Hematopoietic multipotent progenitor cell (in vitro differentiated cells): ENCODE data around the gene SYT8. TPM values are rescaled to one million over a fixed set of nuclear protein-coding genes. Genes with fewer than 3 reads are reported as not detected.

Experiments used
- DNase-seq, 3 donors: peaks; one replicate each; pipeline ENCODE4 v3.0.0-alpha.2; 2011 to 2015; ENCODE audit warnings: low read depth in 2 of 3, low spot score in 2 of 3
- total RNA-seq: library from RNA; depleted of rRNA; stranded (reverse); fragments of >200 nt; gene quantifications from one replicate; pipeline ENCODE4 v1.2.3, GENCODE V29; 2012

The SYT8 gene
- total RNA-seq, 1 donor, result not detected

- DNase-seq, result no peak
These were observed 9.0 kb downstream of the SYT8 start for GRCh38 chr11:1843796-1844195.

- DNase-seq, result peak in 2 of 3 donors; percentile 65 to 68
These were observed 9.7 kb downstream of the SYT8 start for GRCh38 chr11:1844221-1845094.

- DNase-seq, result no peak
These were observed 10.3 kb downstream of the SYT8 start for GRCh38 chr11:1845095-1845429.

- no peak for DNase-seq
These were observed 11.0 kb downstream of the SYT8 start for GRCh38 chr11:1845561-1846452.

GRCh38 chr11:1846453-1846932, 11.7 kb downstream of the SYT8 start:
- no peak for DNase-seq

- no peak for DNase-seq
These were observed 12.4 kb downstream of the SYT8 start for GRCh38 chr11:1847006-1847735.

GRCh38 chr11:1847926-1848639, 13.3 kb downstream of the SYT8 start:
- DNase-seq, result no peak

GRCh38 chr11:1848640-1849430, 14.0 kb downstream of the SYT8 start:
- DNase-seq, result no peak

GRCh38 chr11:1851468-1852180, 16.8 kb downstream of the SYT8 start:
- DNase-seq, result no peak

GRCh38 chr11:1852271-1852876, 17.6 kb downstream of the SYT8 start:
- no peak for DNase-seq

- peak; percentile 56 to 88 (median 66) for DNase-seq
These were observed 18.1 kb downstream of the SYT8 start, which contains the start of gene LSP1 for GRCh38 chr11:1852877-1853276. Gene LSP1, plus strand, starts transcription at chr11:1853084. Its CDS starts 61 bp downstream, at chr11:1853145.

GRCh38 chr11:1853376-1854131, 18.8 kb downstream of the SYT8 start:
- DNase-seq, result no peak

- DNase-seq, result no peak
These were observed 19.6 kb downstream of the SYT8 start for GRCh38 chr11:1854132-1854948.

GRCh38 chr11:1854949-1855885, 20.4 kb downstream of the SYT8 start:
- no peak for DNase-seq

- DNase-seq, result no peak
These were observed 21.1 kb downstream of the SYT8 start for GRCh38 chr11:1855886-1856265.
